GM12892 (cell line): ENCODE measurements around the gene CCSER2.

Experiments
- POLR2A ChIP-seq: IDR thresholded peaks from 2 replicates; pipeline ENCODE4 v1.6.1; 2011; ENCODE audit warnings: low read depth, low read length, control low read depth
- POLR2AphosphoS5 ChIP-seq: IDR thresholded peaks from 2 replicates; pipeline ENCODE4 v1.6.1; 2011; ENCODE audit warnings: low read depth, low read length, control low read depth

- TF ChIP-seq POLR2A = no peak
- TF ChIP-seq POLR2AphosphoS5 = no peak
Measured at GRCh38 chr10:84329986-84330651, 1.7 kb downstream of the CCSER2 start.
